K562 (cell line): ENCODE results near the gene LRRC70. TPM values are rescaled to one million over a fixed set of nuclear protein-coding genes. Genes with fewer than 3 reads are reported as not detected.
A peak's percentile ranks its signal among the peaks of the same experiment; 100 is the strongest.

Experiments
- ATAC-seq: fragments of 200-7000 bp; cut with Tn5 transposase; 3 replicates; pipeline ENCODE4 v1.9.1; 2020; ENCODE audit warnings: moderate library complexity
- BruUV-seq: library from RNA; stranded (reverse); fragments of 400-500 nt; replicated peaks from 2 replicates; lab custom pipeline; 2021; lab: Mats Ljungman, UMichigan
- CTCF ChIA-PET: fragments of 300-600 bp; formaldehyde crosslinking; extraction: SDS; loops from one replicate; lab custom pipeline; 2021; ENCODE audit warnings: low intra/inter-chr PET ratio; lab: Yijun Ruan, JAX
- POLR2A ChIA-PET: fragments of 300-600, 350-650 bp; sonication (Branson Sonifier 250); formaldehyde crosslinking; extraction: SDS; loops from one replicate; lab custom pipeline; 2021; ENCODE audit warnings: antibody characterized with exemption, inconsistent platforms; lab: Yijun Ruan, JAX
- DNase-seq, 4 experiments: peaks; one replicate each; pipeline versions ENCODE4 v3.0.0 to v3.0.0-alpha.2; 2011 to 2018; ENCODE audit warnings: low spot score in 3 of 4, mixed read lengths in 3 of 4; ENCODE audit errors: extremely low read depth in 1 of 4
- FAIRE-seq: peaks from 2 replicates; lab custom pipeline; 2011; peaks lifted over from hg19 to GRCh38; lab: Jason Lieb, UNC
- H2AFZ ChIP-seq: 2 replicates; pipeline ENCODE4 v1.6.0; 2011; ENCODE audit warnings: low read depth, low read length, control low read depth, inconsistent platforms
- H3K27ac ChIP-seq: fragments of 200-600 bp; 3 replicates; pipeline ENCODE4 v1.8.0; 2011; ENCODE audit warnings: low read depth, mild to moderate bottlenecking, control low read depth, inconsistent platforms, low read length, moderate library complexity, mixed read lengths; ENCODE audit errors: extremely low read depth
- H3K27me3 ChIP-seq, 2 experiments: fragments of 300-600 bp in 1 of 2; 2 replicates in 1 of 2; 3 replicates in 1 of 2; pipeline versions ENCODE4 v1.6.0 to v1.8.0; 2011; ENCODE audit warnings: inconsistent platforms in 2 of 2, low read length in 2 of 2, mild to moderate bottlenecking in 1 of 2, mixed read lengths in 1 of 2, moderate library complexity in 1 of 2; ENCODE audit not compliant: control insufficient read depth in 2 of 2, insufficient read depth in 2 of 2
- H3K36me3 ChIP-seq: fragments of 300-600 bp; 3 replicates; pipeline ENCODE4 v1.8.0; 2011; ENCODE audit warnings: mild to moderate bottlenecking, low read length, inconsistent platforms; ENCODE audit not compliant: control insufficient read depth, insufficient read depth
- H3K4me1 ChIP-seq, 2 experiments: fragments of 200-600 bp in 1 of 2; replicated peaks in 1 of 2; 2 replicates in 1 of 2; 3 replicates in 1 of 2; pipeline versions ENCODE4 v1.5.1 to v1.8.0; 2011; ENCODE audit warnings: inconsistent platforms in 2 of 2, low read length in 2 of 2, mild to moderate bottlenecking in 1 of 2, mixed read lengths in 1 of 2, moderate library complexity in 1 of 2; ENCODE audit not compliant: control insufficient read depth in 2 of 2, insufficient read depth in 2 of 2
- H3K4me2 ChIP-seq: 2 replicates; pipeline ENCODE4 v1.6.1; 2011; ENCODE audit warnings: low read length, control low read depth, inconsistent platforms, mixed read lengths; ENCODE audit not compliant: insufficient read depth
- H3K4me3 ChIP-seq: fragments of 200-600 bp; sonication (generic), shearing (Covaris generic); 2 replicates; pipeline ENCODE4 v1.5.1; 2016; ENCODE audit warnings: control low read depth, inconsistent platforms
- H3K79me2 ChIP-seq: fragments of 200-600 bp; 3 replicates; pipeline ENCODE4 v1.8.0; 2011; ENCODE audit warnings: low read length, inconsistent platforms; ENCODE audit not compliant: control insufficient read depth, insufficient read depth
- H3K9ac ChIP-seq, 2 experiments: 2 replicates each; pipeline versions ENCODE4 v1.6.0 to v1.6.1; 2011; ENCODE audit warnings: low read depth in 2 of 2, low read length in 2 of 2, control low read depth in 1 of 2, inconsistent platforms in 1 of 2, mild to moderate bottlenecking in 1 of 2, mixed read lengths in 1 of 2; ENCODE audit not compliant: insufficient read depth in 1 of 2
- H3K9me1 ChIP-seq: one replicate; pipeline ENCODE4 v1.6.0; 2011; ENCODE audit warnings: inconsistent platforms, mild to moderate bottlenecking, low read length, moderate library complexity; ENCODE audit not compliant: control insufficient read depth, insufficient read depth
- H3K9me3 ChIP-seq: replicated peaks from 2 replicates; pipeline ENCODE4 v1.5.1; 2011; ENCODE audit warnings: low read depth, low read length, inconsistent platforms; ENCODE audit not compliant: control insufficient read depth, insufficient read depth
- H4K20me1 ChIP-seq: replicated peaks from 2 replicates; pipeline ENCODE4 v1.6.1; 2011; ENCODE audit warnings: low read length, inconsistent platforms, mixed read lengths; ENCODE audit not compliant: control insufficient read depth, insufficient read depth
- ASH1L ChIP-seq: fragments of 450-650 bp; IDR thresholded peaks from 2 replicates; pipeline ENCODE4 v1.6.1; 2018; ENCODE audit warnings: borderline replicate concordance, mild to moderate bottlenecking, low read depth; ENCODE audit not compliant: partially characterized antibody
- CBX8 ChIP-seq: fragments of 200-600 bp; sonication (generic); IDR thresholded peaks from 2 replicates; pipeline ENCODE4 v1.6.1; 2012; ENCODE audit warnings: borderline replicate concordance, mixed run types, low read depth, mild to moderate bottlenecking, moderate library complexity, mixed read lengths, low read length, control low read depth, inconsistent platforms; ENCODE audit not compliant: poor library complexity, severe bottlenecking; ENCODE audit errors: extremely low read depth
- CC2D1A ChIP-seq: fragments of 450-650 bp; IDR thresholded peaks from 2 replicates; pipeline ENCODE4 v1.6.1; 2017; ENCODE audit warnings: mild to moderate bottlenecking
- GABPA ChIP-seq: fragments of 200-800 bp; sonication (Bioruptor generic); conservative IDR thresholded peaks from 2 replicates; pipeline ENCODE4 v1.6.1; 2016; ENCODE audit warnings: low read depth, missing genetic modification characterization, missing compliant biosample characterization
- MAFF ChIP-seq: IDR thresholded peaks from 2 replicates; pipeline ENCODE4 v1.6.1; 2012; ENCODE audit warnings: low read length, improper control_type of control experiment
- NFE2 ChIP-seq: IDR thresholded peaks from 2 replicates; pipeline ENCODE4 v1.6.1; 2014; ENCODE audit warnings: antibody characterized with exemption, low read depth
- POLR3G ChIP-seq: IDR thresholded peaks from 2 replicates; pipeline ENCODE4 v1.6.1; 2011; ENCODE audit not compliant: insufficient read length, insufficient replicate concordance; ENCODE audit errors: extremely low read depth
- YBX1 ChIP-seq: fragments of 450-650 bp; IDR thresholded peaks from 2 replicates; pipeline ENCODE4 v1.7.1; 2016; ENCODE audit warnings: mild to moderate bottlenecking
- ZFP36 ChIP-seq: fragments of 150-350 bp; IDR thresholded peaks from 2 replicates; pipeline ENCODE4 v1.6.1; 2018; ENCODE audit warnings: low read length, low read depth; ENCODE audit not compliant: partially characterized antibody
- ZKSCAN8 ChIP-seq: fragments of 200-800 bp; sonication (Bioruptor generic); IDR thresholded peaks from 2 replicates; pipeline ENCODE4 v1.6.1; 2016; ENCODE audit warnings: missing genetic modification characterization, missing compliant biosample characterization
- ZNF212 ChIP-seq: fragments of 450-650 bp; formaldehyde crosslinking; IDR thresholded peaks from 2 replicates; pipeline ENCODE4 v1.4.0; 2020; ENCODE audit warnings: mild to moderate bottlenecking
- ZNF592 ChIP-seq: fragments of 450-650 bp; IDR thresholded peaks from 2 replicates; pipeline ENCODE4 v1.6.1; 2017; ENCODE audit warnings: antibody characterized with exemption, mild to moderate bottlenecking
- WGBS: fragments of 100-300 bp; shearing (Covaris generic); methylation state at CpG from one replicate; pipeline ENCODE4 v1.1.6; 2016; ENCODE audit warnings: low coverage, mixed read lengths; ENCODE audit not compliant: insufficient coverage; ENCODE audit errors: missing lambda C conversion rate; 5-methylcytosine and 5-hydroxymethylcytosine counted together
- in situ Hi-C: fragments of 300-500 bp; cut with MboI; formaldehyde crosslinking; loops from 4 replicates; pipeline ENCODE4 v1.15.0; 2018; ENCODE audit warnings: inconsistent platforms, mixed read lengths
- intact Hi-C: fragments of 100-400 bp; cut with micrococcal nuclease; formaldehyde crosslinking; loops from 2 replicates; pipeline ENCODE4 v1.14.2; 2022
- polyA plus RNA-seq, 8 experiments: library from polyadenylated mRNA; depleted of rRNA in 4 of 8; stranded (reverse) in 5 of 8; unstranded in 3 of 8; fragments of >200 nt; fragmentation: Nextera tagmentation in 2 of 8; fragmentation: Illumina TruSeq in 1 of 8; extraction: Ambion mirVana in 2 of 8; extraction: Trizol in 1 of 8; gene quantifications; 2 replicates each; pipeline versions ENCODE4 v1.2.1 to v1.2.3, GENCODE V29; 2011 to 2014; ENCODE audit warnings: inconsistent platforms in 1 of 8, missing spikeins in 1 of 8
- total RNA-seq, 7 experiments: library from RNA; depleted of rRNA in 6 of 7; stranded (reverse); fragments of >200 nt in 6 of 7; fragmentation: Illumina TruSeq in 2 of 7; extraction: Trizol in 2 of 7; gene quantifications; 2 replicates each; pipeline versions ENCODE4 v1.2.1 to v1.2.3, GENCODE V29; 2011 to 2021; ENCODE audit warnings: low replicate concordance in 1 of 7

LRRC70 gene
- total and polyA plus RNA-seq, 9 of the 15 experiments (the other 6 are each of a cell fraction or from before 2014, with no cell fraction given): 0.21 to 2.1 (median 0.73) TPM

DNA sequence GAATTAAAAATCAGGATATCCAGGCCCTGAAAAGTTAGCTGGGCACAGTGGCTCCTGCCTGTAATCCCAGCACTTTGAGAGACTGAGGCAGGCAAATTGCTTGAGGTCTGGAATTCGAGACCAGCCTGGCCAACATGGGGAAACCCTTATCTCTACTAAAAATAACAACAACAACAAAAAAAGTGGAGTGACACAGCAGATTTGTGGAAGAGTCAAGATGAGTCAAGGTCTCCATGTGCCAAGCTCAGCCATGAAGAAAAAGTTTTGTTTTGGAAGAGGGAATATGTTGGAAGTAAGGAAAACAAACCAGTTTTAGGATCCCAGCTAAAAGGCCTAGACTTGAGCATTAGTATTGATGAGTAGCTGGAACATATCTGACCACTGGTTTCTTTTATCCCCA, 14.7 kb downstream of the LRRC70 start (continued):
- TF ChIP-seq ZNF592 (peak; percentile 86), CBX8 (no peak), MAFF (peak; percentile 76)

DNA sequence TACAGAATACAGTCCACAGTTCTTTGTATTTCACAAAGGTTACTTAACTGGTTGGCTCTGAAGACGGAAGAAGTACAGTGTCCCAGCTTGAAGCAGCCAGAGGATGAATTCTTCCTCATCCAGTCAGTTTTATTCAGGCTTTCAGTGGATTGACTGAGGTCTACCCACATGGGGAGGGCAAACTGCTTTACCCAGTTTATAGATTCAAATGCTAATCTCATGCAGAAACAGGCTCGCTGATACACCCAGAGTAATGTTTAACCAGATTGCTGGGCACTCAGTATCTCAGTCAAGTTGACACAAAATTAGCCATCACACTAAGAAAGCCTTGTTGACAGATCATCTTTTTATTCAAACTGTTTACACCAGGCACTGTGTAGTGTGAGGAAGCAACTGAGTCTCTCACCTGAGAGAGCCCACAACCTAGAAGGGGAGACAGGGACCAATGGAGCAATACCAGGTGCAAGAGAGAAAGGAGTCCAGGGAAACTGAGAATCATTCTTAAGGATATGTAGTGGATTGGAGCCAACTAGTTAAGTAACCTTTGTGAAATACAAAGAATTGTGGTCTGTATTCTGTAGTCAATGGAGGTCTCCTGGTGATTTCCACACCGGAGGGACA, 15.9 kb downstream of the LRRC70 start:
- BruUV-seq: no TSS peak
- H3K27ac ChIP-seq: no peak overlapping the region
- H3K9me3 ChIP-seq: no peaks in the 10 kb centered on the region
- no peak for TF ChIP-seq NFE2
- no peak for TF ChIP-seq ASH1L
- TF ChIP-seq GABPA (tag): no peak
- TF ChIP-seq YBX1: no peak
- TF ChIP-seq ZNF212 (CRISPR knock-in tag): no peak
- no peak for TF ChIP-seq CC2D1A
- TF ChIP-seq POLR3G: no peak
- no peak for TF ChIP-seq ZKSCAN8 (CRISPR knock-in tag)
- no peak for TF ChIP-seq ZFP36
- no peaks in the 10 kb centered on the region for H4K20me1 ChIP-seq
- in situ Hi-C loops: no loop called here
- intact Hi-C loops: no loop called here
- H3K9ac ChIP-seq: no peak overlapping the region
- ChIA-PET POLR2A (interaction anchor here (1.0 to 1.1 kb wide), 2 partner anchors 8 to 13 kb away, joined by 3 read pairs; no protein-coding TSS in a partner anchor), CTCF (no interaction called here)
- no peak overlapping the region for H3K4me3 ChIP-seq
- ATAC-seq: no peak
- WGBS: 98% methylated on average over 3 of the region's 3 CpGs
- no peak for DNase-seq
- peaks cover 51% of the 10 kb centered on the region for H3K36me3 ChIP-seq
- FAIRE-seq: no peak
- H3K4me1 ChIP-seq: peaks cover 0 to 12% of the 10 kb centered on the region in 2 experiments; a peak in 3 of 5 replicates
- no peaks in the 10 kb centered on the region for H3K79me2 ChIP-seq
- no peak overlapping the region for H2AFZ ChIP-seq
- no peaks in the 10 kb centered on the region for H3K27me3 ChIP-seq
- H3K4me2 ChIP-seq: no peak overlapping the region
- H3K9me1 ChIP-seq: no peaks in the 10 kb centered on the region
